ENCODE measurements around the gene RNU7-1.

- TF ChIP-seq GABPA (IDR thresholded peaks at IDR 0.05; ENCODE audit: low read depth) (no peak), POLR2AphosphoS5 (IDR thresholded peaks at IDR 0.05; ENCODE audit: low read length) (no peak), CTCF (IDR thresholded peaks at IDR 0.05 in 2 of 3, conservative IDR thresholded peaks at IDR 0.05 in 1 of 3; ENCODE audit: control insufficient read depth in 2 of 3, extremely low read depth in 1 of 3, insufficient read depth in 1 of 3, low read depth in 3 of 3, low read length in 3 of 3) (no peak), NRF1 (conservative IDR thresholded peaks at IDR 0.05; ENCODE audit: low read depth, low read length) (no peak), POLR2A (IDR thresholded peaks at IDR 0.05; ENCODE audit: low read depth, low read length) (no peak; the same call in 1 of the 2 replicates)
These were observed 35.4 kb downstream of the RNU7-1 start for GRCh38 chr12:6979021-6979420.

Data from GM12878 (cell line).